B cell (primary cell): ENCODE results near the gene BET1L. TPM values are rescaled to one million over a fixed set of nuclear protein-coding genes. Genes with fewer than 3 reads are reported as not detected.

Experiments
- ATAC-seq: fragments of 200-7000 bp; cut with Tn5 transposase; one replicate; pipeline ENCODE4 v1.10.0; 2021; ENCODE audit warnings: low read depth, mild to moderate bottlenecking, moderate number of reproducible peaks, moderate library complexity
- CTCF ChIA-PET: fragments of 350-600 bp; sonication (Branson Sonifier 250); formaldehyde crosslinking; loops from one replicate; lab custom pipeline; 2021; ENCODE audit warnings: antibody characterized with exemption, inconsistent platforms; lab: Charles Lee
- POLR2A ChIA-PET: fragments of 350-600 bp; sonication (Branson Sonifier 250); formaldehyde crosslinking; loops from one replicate; lab custom pipeline; 2021; ENCODE audit warnings: antibody characterized with exemption; lab: Charles Lee
- DNase-seq: peaks from one replicate; pipeline ENCODE4 v3.0.0; 2013
- H2AFZ ChIP-seq: 2 replicates; pipeline ENCODE4 v1.6.1; 2012; ENCODE audit warnings: mild to moderate bottlenecking, low read depth, low read length; ENCODE audit not compliant: insufficient read depth, poor library complexity, severe bottlenecking
- H3K27ac ChIP-seq, 2 donors: 1 replicate in 1 of 2; 2 replicates in 1 of 2; pipeline ENCODE4 v1.5.1; 2012 to 2013; ENCODE audit warnings: low read length in 2 of 2, mild to moderate bottlenecking in 2 of 2, moderate library complexity in 1 of 2
- H3K27me3 ChIP-seq, 4 experiments: fragments of 200-600 bp in 1 of 4; sonication (generic) in 1 of 4; replicated peaks in 1 of 4; 1 replicate in 2 of 4; 2 replicates in 2 of 4; pipeline versions ENCODE4 v1.6.1 to v1.7.0; 2013 to 2016; ENCODE audit warnings: low read length in 3 of 4, mild to moderate bottlenecking in 2 of 4, mixed read lengths in 1 of 4, moderate library complexity in 1 of 4; ENCODE audit not compliant: insufficient read depth in 4 of 4, control insufficient read depth in 3 of 4; ENCODE audit errors: control extremely low read depth in 1 of 4
- H3K36me3 ChIP-seq, 2 experiments: replicated peaks in 1 of 2; 1 replicate in 1 of 2; 2 replicates in 1 of 2; pipeline versions ENCODE4 v1.6.1 to v1.7.1; 2013; ENCODE audit warnings: low read length in 1 of 2; ENCODE audit not compliant: insufficient read depth in 2 of 2, control insufficient read depth in 1 of 2; ENCODE audit errors: control extremely low read depth in 1 of 2, extremely low read depth in 1 of 2
- H3K4me1 ChIP-seq, 2 donors: fragments of 200-600 bp in 1 of 2; sonication (generic) in 1 of 2; 1 replicate in 1 of 2; 2 replicates in 1 of 2; pipeline versions ENCODE4 v1.5.1 to v1.6.1; 2013 to 2017; ENCODE audit warnings: low read length in 2 of 2; ENCODE audit not compliant: control insufficient read depth in 2 of 2, insufficient read depth in 2 of 2
- H3K4me2 ChIP-seq: replicated peaks from 2 replicates; pipeline ENCODE3; 2012; ENCODE audit warnings: mild to moderate bottlenecking, low read depth, low read length; ENCODE audit not compliant: poor library complexity, severe bottlenecking
- H3K4me3 ChIP-seq, 5 experiments: fragments of 200-600 bp in 1 of 5; sonication (generic) in 1 of 5; 1 replicate in 3 of 5; 2 replicates in 2 of 5; pipeline versions ENCODE4 v1.5.1 to v1.7.0; 2011 to 2016; ENCODE audit warnings: low read length in 4 of 5, mild to moderate bottlenecking in 4 of 5, low read depth in 2 of 5, control low read depth in 1 of 5, moderate library complexity in 1 of 5; ENCODE audit not compliant: insufficient read depth in 1 of 5; ENCODE audit errors: control extremely low read depth in 1 of 5, extremely low read depth in 1 of 5
- H3K79me2 ChIP-seq: fragments of 200-600 bp; sonication (generic); one replicate; pipeline ENCODE4 v1.6.0; 2016; ENCODE audit warnings: low read length; ENCODE audit not compliant: control insufficient read depth, insufficient read depth
- H3K9ac ChIP-seq: fragments of 200-600 bp; sonication (generic); 2 replicates; pipeline ENCODE4 v1.6.1; 2017; ENCODE audit warnings: mild to moderate bottlenecking, low read length, moderate library complexity
- H3K9me3 ChIP-seq, 3 donors: one replicate each; pipeline versions ENCODE4 v1.6.1 to v1.7.1; 2013; ENCODE audit warnings: low read length in 2 of 3; ENCODE audit not compliant: control insufficient read depth in 2 of 3, insufficient read depth in 1 of 3; ENCODE audit errors: control extremely low read depth in 1 of 3
- H4K20me1 ChIP-seq: 2 replicates; pipeline ENCODE4 v1.6.0; 2012; ENCODE audit warnings: mild to moderate bottlenecking, low read length; ENCODE audit not compliant: insufficient read depth, control insufficient read depth, poor library complexity, severe bottlenecking
- H3K27ac Mint-ChIP-seq: one replicate; pipeline ENCODE4 v1.8.0; 2021; ENCODE audit warnings: mixed read lengths
- H3K27me3 Mint-ChIP-seq: one replicate; pipeline ENCODE4 v1.8.0; 2021; ENCODE audit warnings: mixed read lengths
- H3K4me1 Mint-ChIP-seq: one replicate; pipeline ENCODE4 v1.8.0; 2021; ENCODE audit warnings: mixed read lengths
- H3K4me3 Mint-ChIP-seq: one replicate; pipeline ENCODE4 v1.8.0; 2021; ENCODE audit warnings: mixed read lengths
- H3K9me3 Mint-ChIP-seq: one replicate; pipeline ENCODE4 v1.8.0; 2022; ENCODE audit warnings: mixed read lengths; ENCODE audit not compliant: insufficient read depth
- CTCF ChIP-seq: fragments of 200-600 bp; IDR thresholded peaks from one replicate; pipeline ENCODE4 v1.8.0; 2022; ENCODE audit warnings: antibody characterized with exemption, mild to moderate bottlenecking
- EZH2 ChIP-seq: IDR thresholded peaks from 2 replicates; pipeline ENCODE4 v1.6.1; 2012; ENCODE audit warnings: borderline replicate concordance, low read depth, mild to moderate bottlenecking, moderate library complexity, low read length; ENCODE audit not compliant: insufficient read depth, poor library complexity, severe bottlenecking
- WGBS: methylation state at CpG from one replicate; pipeline ENCODE4 v1.1.5; 2013; ENCODE audit warnings: missing lambda C conversion rate; ENCODE audit not compliant: insufficient coverage; 5-methylcytosine and 5-hydroxymethylcytosine counted together
- intact Hi-C: fragments of 100-400 bp; cut with micrococcal nuclease; formaldehyde crosslinking; loops from one replicate; pipeline ENCODE4 v1.10.0; 2022
- polyA plus RNA-seq: library from polyadenylated mRNA; depleted of rRNA; stranded (reverse); fragments of >200 nt; gene quantifications from 2 replicates; pipeline ENCODE4 v1.2.3, GENCODE V29; 2012
- total RNA-seq, 2 donors: library from RNA; stranded (reverse); fragments of 120-200 nt in 1 of 2; gene quantifications; 1 replicate in 1 of 2; 2 replicates in 1 of 2; pipeline versions ENCODE4 v1.2.3 to v1.2.4, GENCODE V29; 2013 to 2022

The BET1L gene
- total and polyA plus RNA-seq, 2 donors (not counting 1 experiment from before 2014, with no cell fraction given) = 49.3 to 69.1 TPM

GRCh38 chr11:210122-210802, 3.1 kb upstream of the BET1L start:
- DNase-seq (no peak), ATAC-seq (no peak)
- H3K4me1 Mint-ChIP-seq = peaks cover 36% of the 10 kb centered on the region
- Histone ChIP-seq H3K9ac (no peak overlapping the region), H3K79me2 (peaks cover 45% of the 10 kb centered on the region), H4K20me1 (peaks cover 61% of the 10 kb centered on the region), H3K4me2 (peak overlapping the region; percentile 90), H3K27me3 (no peaks in the 10 kb centered on the region), H2AFZ (no peak overlapping the region), H3K9me3 (no peaks in the 10 kb centered on the region), H3K4me1 (peaks cover 26 to 42% of the 10 kb centered on the region in 2 donors), H3K36me3 (peaks cover 0 to 60% of the 10 kb centered on the region in 2 experiments), H3K27ac (peak overlapping the region in 1 of 2 donors; percentile 24), H3K4me3 (no peak overlapping the region)
- no peaks in the 10 kb centered on the region for H3K27me3 Mint-ChIP-seq
- H3K9me3 Mint-ChIP-seq = no peaks in the 10 kb centered on the region
- H3K4me3 Mint-ChIP-seq = peak overlapping the region; percentile 98
- H3K27ac Mint-ChIP-seq = peak overlapping the region; percentile 53
- WGBS = 96% methylated on average over 6 of the region's 9 CpGs
- CTCF ChIA-PET = no interaction called here
- intact Hi-C loops = no loop called here
- POLR2A ChIA-PET = interaction anchor here (1.5 to 1.7 kb wide), 2 partner anchors 48 to 90 kb away, joined by 3 to 6 read pairs; no protein-coding TSS in a partner anchor
- no peak for TF ChIP-seq EZH2
- no peak for TF ChIP-seq CTCF
